ENCODE results near the gene CMTM1. TPM values are rescaled to one million over a fixed set of nuclear protein-coding genes. Genes with fewer than 3 reads are reported as not detected.

The CMTM1 gene
- total RNA-seq, 1 experiment from 2014 or later = 5.6 TPM

GRCh38 chr16:66525396-66526180 is 40.7 kb upstream of the CMTM1 start:
- Histone ChIP-seq H3K27me3 (replicated peaks; ENCODE audit: control insufficient read depth, insufficient read depth, low read length) (no peaks in the 10 kb centered on the region), H3K9me3 (no peaks in the 10 kb centered on the region), H3K4me3 (ENCODE audit: low read depth, low read length) (no peak overlapping the region), H3K4me1 (no peaks in the 10 kb centered on the region), H3K36me3 (ENCODE audit: control insufficient read depth, insufficient read depth, low read length) (0 out of 2 replicates have a peak, but pooled peaks cover 1% of the 10 kb centered on the region)
- ChIA-PET POLR2A (no interaction called here), CTCF (no interaction called here)
- Mint-ChIP-seq H3K27ac (ENCODE audit: unreplicated experiment) (no peak overlapping the region), H3K36me3 (ENCODE audit: insufficient read depth, unreplicated experiment) (no peaks in the 10 kb centered on the region), H3K4me1 (ENCODE audit: low read depth, unreplicated experiment) (no peaks in the 10 kb centered on the region), H3K9me3 (ENCODE audit: unreplicated experiment) (no peaks in the 10 kb centered on the region), H3K4me3 (ENCODE audit: unreplicated experiment) (no peak overlapping the region), H3K27me3 (ENCODE audit: insufficient read depth, unreplicated experiment) (no peaks in the 10 kb centered on the region)
- no peak for DNase-seq
- no TSS peak for BruUV-seq (replicated peaks)
- intact Hi-C loops (cut with micrococcal nuclease; ENCODE audit: unreplicated experiment) = no loop called here
- no peak for TF ChIP-seq CTCF (IDR thresholded peaks at IDR 0.05; ENCODE audit: insufficient read depth in 1 of 2, low read depth in 1 of 2, low read length in 1 of 2, severe bottlenecking in 1 of 2, unreplicated experiment in 1 of 2)

- H3K4me3 Mint-ChIP-seq (ENCODE audit: unreplicated experiment) = no peak overlapping the region
- intact Hi-C loops (cut with micrococcal nuclease; ENCODE audit: unreplicated experiment) = no loop called here
- H3K36me3 Mint-ChIP-seq (ENCODE audit: insufficient read depth, unreplicated experiment) = no peaks in the 10 kb centered on the region
- no peaks in the 10 kb centered on the region for H3K9me3 ChIP-seq
- no peak overlapping the region for H3K27ac Mint-ChIP-seq (ENCODE audit: unreplicated experiment)
- BruUV-seq (replicated peaks) = no TSS peak
- no peaks in the 10 kb centered on the region for H3K4me1 Mint-ChIP-seq (ENCODE audit: low read depth, unreplicated experiment)
- no peaks in the 10 kb centered on the region for H3K27me3 ChIP-seq (replicated peaks; ENCODE audit: control insufficient read depth, insufficient read depth, low read length)
- no peaks in the 10 kb centered on the region for H3K27me3 Mint-ChIP-seq (ENCODE audit: insufficient read depth, unreplicated experiment)
- DNase-seq = no peak
- ChIA-PET CTCF (no interaction called here), POLR2A (no interaction called here)
- H3K36me3 ChIP-seq (ENCODE audit: control insufficient read depth, insufficient read depth, low read length) = peaks cover 1% of the 10 kb centered on the region; the same call in 1 of the 2 replicates
- no peak overlapping the region for H3K4me3 ChIP-seq (ENCODE audit: low read depth, low read length)
- no peak for TF ChIP-seq CTCF (IDR thresholded peaks at IDR 0.05; ENCODE audit: insufficient read depth in 1 of 2, low read depth in 1 of 2, low read length in 1 of 2, severe bottlenecking in 1 of 2, unreplicated experiment in 1 of 2)
- no peaks in the 10 kb centered on the region for H3K4me1 ChIP-seq
- no peaks in the 10 kb centered on the region for H3K9me3 Mint-ChIP-seq (ENCODE audit: unreplicated experiment)
Observed at GRCh38 chr16:66528294-66528693, 37.9 kb upstream of the CMTM1 start.

GRCh38 chr16:66529475-66529874 is 36.8 kb upstream of the CMTM1 start:
- intact Hi-C loops (cut with micrococcal nuclease; ENCODE audit: unreplicated experiment) = no loop called here
- H3K27ac Mint-ChIP-seq (ENCODE audit: unreplicated experiment) = no peak overlapping the region
- no peak overlapping the region for H3K4me3 ChIP-seq (ENCODE audit: low read depth, low read length)
- no peak for DNase-seq
- ChIA-PET CTCF (no interaction called here), POLR2A (no interaction called here)
- H3K4me1 ChIP-seq = peaks cover 5% of the 10 kb centered on the region
- no peak overlapping the region for H3K4me3 Mint-ChIP-seq (ENCODE audit: unreplicated experiment)
- peaks cover 1% of the 10 kb centered on the region; the same call in 1 of the 2 replicates for H3K36me3 ChIP-seq (ENCODE audit: control insufficient read depth, insufficient read depth, low read length)
- peaks cover 4% of the 10 kb centered on the region for H3K4me1 Mint-ChIP-seq (ENCODE audit: low read depth, unreplicated experiment)
- no peaks in the 10 kb centered on the region for H3K27me3 Mint-ChIP-seq (ENCODE audit: insufficient read depth, unreplicated experiment)
- no peaks in the 10 kb centered on the region for H3K9me3 Mint-ChIP-seq (ENCODE audit: unreplicated experiment)
- no peaks in the 10 kb centered on the region for H3K9me3 ChIP-seq
- no peaks in the 10 kb centered on the region for H3K36me3 Mint-ChIP-seq (ENCODE audit: insufficient read depth, unreplicated experiment)
- no peaks in the 10 kb centered on the region for H3K27me3 ChIP-seq (replicated peaks; ENCODE audit: control insufficient read depth, insufficient read depth, low read length)
- TF ChIP-seq CTCF (IDR thresholded peaks at IDR 0.05; ENCODE audit: insufficient read depth in 1 of 2, low read depth in 1 of 2, low read length in 1 of 2, severe bottlenecking in 1 of 2, unreplicated experiment in 1 of 2) = no peak
- no TSS peak for BruUV-seq (replicated peaks)
